ENCODE measurements around the gene KLF16.

The KLF16 gene

GRCh38 chr19:1807695-1808394 is 55.5 kb downstream of the KLF16 start:
- DNase-seq (ENCODE audit: low read depth in 2 of 2), result no peak

GRCh38 chr19:1807030-1807694 is 56.2 kb downstream of the KLF16 start:
- DNase-seq (ENCODE audit: low read depth in 2 of 2), result no peak

DNA sequence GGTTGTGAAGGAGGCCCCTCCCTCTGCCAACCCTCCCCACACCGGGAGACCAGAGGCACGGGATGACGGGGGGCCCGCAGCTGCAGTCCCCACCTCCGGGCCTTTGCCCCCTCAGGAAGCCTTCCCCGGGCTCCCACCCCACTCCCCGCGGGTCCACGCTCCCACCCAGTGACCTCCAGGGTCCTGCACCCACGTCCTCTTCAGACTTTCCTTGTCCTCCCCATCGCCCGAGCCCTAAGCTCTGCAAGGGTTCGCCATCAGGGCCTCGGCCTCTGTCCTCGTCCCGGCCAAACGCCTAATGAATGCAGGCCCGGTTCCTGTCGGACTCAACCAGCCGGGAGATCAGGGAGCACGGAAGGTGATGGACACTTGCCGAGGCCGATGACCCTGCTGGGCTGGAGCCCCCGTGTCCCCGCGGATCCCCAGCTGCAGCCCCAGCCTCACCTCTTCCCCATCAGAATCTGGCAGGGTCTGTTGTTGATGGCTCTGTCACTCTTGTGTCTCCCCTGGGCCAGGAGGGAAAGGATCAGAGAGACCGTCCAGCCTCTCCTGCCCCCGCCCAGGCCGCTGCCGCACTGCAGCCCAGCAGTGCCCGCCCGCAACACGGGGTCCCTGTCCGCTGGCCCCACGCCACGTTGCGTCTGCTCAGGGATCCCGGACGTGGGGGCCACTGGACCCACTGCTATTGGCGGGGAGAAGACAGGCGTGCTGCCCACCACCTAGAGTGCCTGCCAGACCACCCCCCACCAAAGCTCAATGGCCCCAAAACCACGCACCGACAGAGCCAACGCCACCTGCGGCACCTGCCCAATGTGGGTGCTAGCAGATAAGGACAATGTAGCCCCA is 57.0 kb downstream of the KLF16 start:
- no peak for DNase-seq (ENCODE audit: low read depth in 2 of 2)

DNA sequence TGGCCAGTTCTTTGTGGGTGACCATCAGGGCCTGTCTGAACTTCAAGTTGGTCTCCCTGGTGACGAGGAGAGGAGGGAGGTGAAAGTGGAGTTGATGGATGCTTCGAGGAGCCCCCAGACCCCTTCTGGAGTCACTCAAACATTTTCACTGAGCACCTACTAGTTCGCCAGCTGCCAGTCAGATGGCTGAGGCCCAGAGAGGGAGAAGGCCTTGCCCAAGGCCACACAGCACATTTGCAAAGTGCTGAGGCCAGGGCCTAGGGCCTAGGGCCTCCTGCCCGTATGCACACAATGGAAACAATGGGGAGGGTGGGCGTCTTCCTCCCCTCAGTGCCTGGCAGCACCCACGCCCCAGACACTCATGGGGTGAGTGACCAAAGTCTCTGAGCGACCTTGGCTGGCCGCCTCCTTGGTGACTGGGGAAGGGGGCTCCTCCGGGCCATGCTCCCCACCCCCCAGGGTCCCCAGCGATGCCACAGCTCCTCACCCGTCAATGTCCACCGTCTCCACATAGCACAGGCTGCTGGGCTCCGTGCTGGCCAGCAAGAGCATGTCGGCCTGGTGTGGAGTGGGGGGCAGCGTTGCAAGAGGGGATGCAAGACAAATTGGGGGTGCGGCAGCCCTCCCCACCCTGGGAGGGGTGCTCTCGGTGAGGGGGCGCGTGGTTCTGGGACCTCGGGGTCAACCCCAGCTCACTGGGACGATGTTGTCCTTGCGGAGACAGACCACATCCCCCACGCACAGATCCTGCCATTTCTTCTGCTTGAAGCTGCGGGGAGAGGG is 57.8 kb downstream of the KLF16 start:
- DNase-seq (ENCODE audit: low read depth in 2 of 2), result no peak

- DNase-seq (ENCODE audit: low read depth in 2 of 2), result no peak
Observed at GRCh38 chr19:1804858-1805257, 58.5 kb downstream of the KLF16 start.
